ENCODE data around the gene PRR20G. TPM values are rescaled to one million over a fixed set of nuclear protein-coding genes. Genes with fewer than 3 reads are reported as not detected.

PRR20G gene
- total RNA-seq, 1 donor from 2014 or later = not detected

DNA sequence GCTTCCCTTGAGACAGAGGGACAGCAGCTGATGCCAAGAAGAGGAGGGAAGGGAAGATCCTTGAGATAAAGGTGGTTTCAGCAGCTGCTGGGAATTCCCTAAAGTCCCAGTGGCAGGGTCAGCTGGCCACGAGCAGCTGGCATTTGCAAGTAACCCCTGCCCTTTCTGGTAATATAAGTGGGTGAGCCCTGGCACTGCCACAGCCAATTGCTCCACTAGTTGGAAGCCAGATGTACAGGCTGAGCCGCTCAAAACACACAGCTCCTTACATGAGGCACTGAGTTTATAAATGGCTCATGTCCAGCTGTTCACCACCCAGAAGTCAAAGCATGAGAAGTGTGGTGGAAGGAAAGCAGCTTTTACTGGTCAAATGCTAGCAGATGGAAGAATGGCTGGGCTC is 35.4 kb downstream of the PRR20G start:
- H3K4me1 ChIP-seq = no peaks in the 10 kb centered on the region
- H3K36me3 ChIP-seq = no peaks in the 10 kb centered on the region
- H3K27ac ChIP-seq (replicated peaks) = no peak overlapping the region
- intact Hi-C loops (cut with micrococcal nuclease) = no loop called here
- DNase-seq = no peak
- H3K9me3 ChIP-seq (replicated peaks) = peaks cover 27% of the 10 kb centered on the region
- peaks cover 40% of the 10 kb centered on the region for H3K27me3 ChIP-seq (ENCODE audit: low read depth)
- TF ChIP-seq CTCF (IDR thresholded peaks at IDR 0.05; ENCODE audit: borderline replicate concordance) = no peak
- no peak overlapping the region for H3K4me3 ChIP-seq

- Histone ChIP-seq H3K4me3 (no peak overlapping the region), H3K27ac (replicated peaks) (no peak overlapping the region), H3K4me1 (no peaks in the 10 kb centered on the region), H3K36me3 (no peaks in the 10 kb centered on the region), H3K27me3 (ENCODE audit: low read depth) (peaks cover 28% of the 10 kb centered on the region), H3K9me3 (replicated peaks) (peaks cover 41% of the 10 kb centered on the region)
- no peak for DNase-seq
- intact Hi-C loops (cut with micrococcal nuclease) = no loop called here
- no peak for TF ChIP-seq CTCF (IDR thresholded peaks at IDR 0.05; ENCODE audit: borderline replicate concordance)
These were observed 37.8 kb downstream of the PRR20G start for GRCh38 chr3:127250032-127250431.

DNA sequence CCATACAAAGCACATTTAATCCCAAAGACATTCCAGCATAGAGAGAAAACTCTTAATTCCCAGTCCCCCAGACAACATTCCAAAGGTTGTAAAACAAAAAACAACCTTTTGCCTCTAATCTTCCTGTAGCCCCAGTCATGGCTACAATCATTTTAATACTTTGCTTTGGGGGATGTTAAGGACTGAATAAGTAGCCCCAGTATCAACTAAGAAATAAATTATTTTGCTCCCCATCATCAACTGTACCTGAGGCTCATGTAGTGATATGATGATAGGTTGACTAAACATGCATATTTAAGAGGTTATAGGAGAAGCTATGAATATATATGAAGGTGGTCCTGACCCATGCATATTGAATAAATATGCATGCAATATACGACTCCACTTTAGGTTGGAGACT is 40.6 kb downstream of the PRR20G start:
- Histone ChIP-seq H3K4me3 (no peak overlapping the region), H3K27ac (replicated peaks) (no peak overlapping the region), H3K27me3 (ENCODE audit: low read depth) (peaks cover 8% of the 10 kb centered on the region), H3K4me1 (no peaks in the 10 kb centered on the region), H3K36me3 (no peaks in the 10 kb centered on the region), H3K9me3 (replicated peaks) (peaks cover 49% of the 10 kb centered on the region)
- intact Hi-C loops (cut with micrococcal nuclease) = no loop called here
- DNase-seq = no peak
- no peak for TF ChIP-seq CTCF (IDR thresholded peaks at IDR 0.05; ENCODE audit: borderline replicate concordance)

DNA sequence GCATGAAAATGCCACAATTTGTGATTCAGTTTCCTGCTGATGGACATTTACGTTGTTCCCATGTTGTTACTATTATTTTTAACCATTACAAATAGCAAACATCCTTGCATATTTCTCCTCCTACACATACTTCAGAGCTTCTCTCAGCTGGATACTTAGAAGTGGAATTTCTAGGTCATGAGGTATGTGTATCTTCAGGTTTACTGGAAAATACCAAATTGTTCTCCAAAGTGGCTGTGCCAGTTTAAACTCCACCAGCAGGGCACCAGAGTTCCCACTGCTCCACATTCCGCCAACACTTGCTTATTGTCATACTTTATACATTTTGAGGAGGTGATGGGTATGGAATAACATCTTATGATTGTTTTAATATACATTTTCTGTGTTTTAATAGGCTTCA is 49.2 kb downstream of the PRR20G start:
- no peak for TF ChIP-seq CTCF (IDR thresholded peaks at IDR 0.05; ENCODE audit: borderline replicate concordance)
- H3K4me1 ChIP-seq = no peaks in the 10 kb centered on the region
- intact Hi-C loops (cut with micrococcal nuclease) = no loop called here

DNA sequence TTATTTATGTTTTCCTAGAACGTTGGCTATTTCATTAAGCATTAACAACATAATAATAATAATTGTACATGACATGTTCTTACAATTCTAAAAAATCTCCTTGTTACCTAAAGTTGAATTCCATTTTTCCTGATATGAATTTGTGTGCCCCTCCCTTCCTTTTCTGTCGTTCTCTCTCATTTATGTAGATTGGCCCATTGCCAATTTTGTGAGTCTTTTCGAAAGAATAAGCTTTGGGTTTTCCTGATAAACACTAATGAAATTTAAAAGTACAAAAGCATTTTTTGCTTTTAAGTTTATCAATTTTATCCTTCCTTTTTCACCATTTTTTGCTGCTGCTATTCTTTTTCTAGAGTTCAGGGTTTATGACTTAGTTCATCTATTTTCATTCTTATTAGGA is 50.0 kb downstream of the PRR20G start:
- Histone ChIP-seq H3K27ac (replicated peaks) (no peak overlapping the region), H3K36me3 (no peaks in the 10 kb centered on the region), H3K4me3 (no peak overlapping the region), H3K4me1 (no peaks in the 10 kb centered on the region), H3K9me3 (replicated peaks) (peaks cover 11% of the 10 kb centered on the region), H3K27me3 (ENCODE audit: low read depth) (peaks cover 36% of the 10 kb centered on the region)
- no peak for TF ChIP-seq CTCF (IDR thresholded peaks at IDR 0.05; ENCODE audit: borderline replicate concordance)
- no peak for DNase-seq
- intact Hi-C loops (cut with micrococcal nuclease) = no loop called here

More for the DNA sequence above, 49.2 kb downstream of the PRR20G start:
- DNase-seq = no peak
- H3K27ac ChIP-seq (replicated peaks) = no peak overlapping the region
- no peaks in the 10 kb centered on the region for H3K36me3 ChIP-seq
- peaks cover 14% of the 10 kb centered on the region for H3K9me3 ChIP-seq (replicated peaks)
- no peak overlapping the region for H3K4me3 ChIP-seq
- peaks cover 36% of the 10 kb centered on the region for H3K27me3 ChIP-seq (ENCODE audit: low read depth)

DNA sequence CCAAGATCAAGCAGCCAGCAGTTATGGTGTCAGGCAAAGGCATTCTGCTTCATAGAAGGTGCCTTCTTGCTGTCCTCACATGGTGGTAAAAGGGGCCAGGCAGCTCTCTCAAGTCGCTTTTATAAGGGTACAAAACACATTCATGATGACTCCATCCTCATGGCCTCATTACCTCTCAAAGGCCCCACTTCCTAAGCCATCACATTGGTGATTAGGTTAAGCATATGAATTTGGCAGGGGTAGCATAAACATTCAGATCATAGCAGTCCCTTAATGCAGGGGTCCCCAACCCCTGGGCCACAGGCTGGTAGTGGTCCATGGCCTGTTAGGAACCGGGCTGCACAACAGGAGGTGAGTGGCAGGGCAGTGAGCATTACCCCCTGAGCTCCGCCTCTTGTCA is 52.1 kb downstream of the PRR20G start:
- peaks cover 9% of the 10 kb centered on the region for H3K9me3 ChIP-seq (replicated peaks)
- no peak overlapping the region for H3K4me3 ChIP-seq
- DNase-seq = no peak
- no peaks in the 10 kb centered on the region for H3K36me3 ChIP-seq
- H3K27ac ChIP-seq (replicated peaks) = no peak overlapping the region
- H3K4me1 ChIP-seq = no peaks in the 10 kb centered on the region
- no peak for TF ChIP-seq CTCF (IDR thresholded peaks at IDR 0.05; ENCODE audit: borderline replicate concordance)
- intact Hi-C loops (cut with micrococcal nuclease) = no loop called here
- peaks cover 19% of the 10 kb centered on the region for H3K27me3 ChIP-seq (ENCODE audit: low read depth)
